ENCODE results near the gene FAM204A.

Gene FAM204A

DNA sequence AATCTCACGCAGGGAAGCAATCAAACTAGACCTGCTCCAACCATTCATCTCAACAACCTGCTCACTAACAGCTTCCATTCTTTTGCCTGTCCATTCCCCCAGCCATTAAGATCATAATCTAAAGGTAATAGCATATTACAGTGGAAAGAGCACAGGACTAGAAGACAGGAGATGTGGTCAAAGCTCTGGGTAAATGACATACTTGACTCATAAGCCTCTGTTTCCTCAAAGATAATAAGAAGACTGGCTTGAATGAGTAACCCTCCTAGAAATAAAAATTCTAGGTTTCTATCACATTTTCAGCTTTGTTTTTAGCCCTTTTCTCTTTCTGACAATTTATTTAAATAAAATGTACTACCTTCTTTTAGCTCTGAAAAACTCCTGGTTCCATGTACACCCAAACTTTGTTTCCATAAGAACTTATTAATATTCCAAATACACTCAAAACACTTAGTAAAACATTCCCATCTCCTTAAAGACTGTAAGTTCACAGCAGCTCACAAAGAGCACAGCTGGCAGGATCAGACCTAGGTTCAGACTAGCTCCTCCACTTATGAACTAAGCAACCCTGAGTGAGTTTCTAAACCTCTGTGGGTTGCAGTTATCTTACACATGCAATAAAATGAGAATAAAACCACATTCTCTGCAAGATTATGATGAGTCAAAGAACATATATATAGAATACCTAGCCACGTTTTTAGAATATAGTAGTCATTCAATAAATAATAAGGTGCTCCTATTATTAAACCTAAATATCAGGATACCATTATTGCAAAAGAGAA is 11.6 kb downstream of the FAM204A start:
- TF ChIP-seq EZH2phosphoT487 (IDR thresholded peaks at IDR 0.05; ENCODE audit: borderline replicate concordance, low read length), result no peak
- no peak for TF ChIP-seq CTCF (IDR thresholded peaks at IDR 0.05; ENCODE audit: low read depth, low read length, poor library complexity, severe bottlenecking)
- H3K27ac ChIP-seq (ENCODE audit: low read depth, low read length), result no peak overlapping the region
- peaks cover 85% of the 10 kb centered on the region for H3K36me3 ChIP-seq (ENCODE audit: control insufficient read depth, low read length)

DNA sequence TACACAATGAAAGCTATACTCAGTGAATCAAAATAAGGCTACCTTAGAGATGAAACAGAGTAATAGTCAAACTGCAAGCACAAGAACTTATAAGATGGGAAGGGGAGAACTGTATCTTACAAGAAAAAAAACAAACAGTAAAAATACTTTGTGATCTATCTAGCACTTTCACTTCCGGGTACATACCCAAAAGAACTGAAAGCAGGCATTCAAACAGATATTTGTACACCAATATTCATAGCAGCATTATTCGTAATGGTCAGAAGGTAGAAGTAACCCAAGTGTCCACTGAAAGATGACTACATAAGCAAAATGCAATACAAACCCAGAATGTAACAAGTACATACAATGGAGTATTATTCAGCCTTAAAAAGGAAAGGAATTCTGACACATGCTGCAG is 18.0 kb downstream of the FAM204A start:
- Histone ChIP-seq H3K4me2 (ENCODE audit: low read length) (no peak overlapping the region), H3K27me3 (ENCODE audit: control insufficient read depth, low read length) (no peaks in the 10 kb centered on the region), H4K20me1 (ENCODE audit: control insufficient read depth, insufficient read depth, low read depth, low read length) (no peaks in the 10 kb centered on the region), H3K9me3 (ENCODE audit: control insufficient read depth, insufficient read depth, low read length) (no peaks in the 10 kb centered on the region), H3K4me1 (ENCODE audit: control insufficient read depth, low read length) (no peaks in the 10 kb centered on the region), H3F3A (ENCODE audit: control insufficient read depth, insufficient read depth) (no peaks in the 10 kb centered on the region), H3K79me2 (ENCODE audit: control insufficient read depth, low read length) (no peaks in the 10 kb centered on the region), H3K9me2 (replicated peaks; ENCODE audit: control insufficient read depth, low read length) (no peaks in the 10 kb centered on the region), H3K27ac (ENCODE audit: low read depth, low read length) (no peak overlapping the region), H3K4me3 (ENCODE audit: low read length) (no peak overlapping the region), H3K36me3 (ENCODE audit: control insufficient read depth, low read length) (peaks cover 82% of the 10 kb centered on the region)
- TF ChIP-seq CTCF (IDR thresholded peaks at IDR 0.05; ENCODE audit: low read depth, low read length, poor library complexity, severe bottlenecking) (no peak), EZH2phosphoT487 (IDR thresholded peaks at IDR 0.05; ENCODE audit: borderline replicate concordance, low read length) (no peak)

More for the DNA sequence above, 11.6 kb downstream of the FAM204A start:
- no peak overlapping the region for H3K4me3 ChIP-seq (ENCODE audit: low read length)
- no peaks in the 10 kb centered on the region for H3K27me3 ChIP-seq (ENCODE audit: control insufficient read depth, low read length)
- H4K20me1 ChIP-seq (ENCODE audit: control insufficient read depth, insufficient read depth, low read depth, low read length), result no peaks in the 10 kb centered on the region
- H3K79me2 ChIP-seq (ENCODE audit: control insufficient read depth, low read length), result peaks cover 8% of the 10 kb centered on the region
- H3F3A ChIP-seq (ENCODE audit: control insufficient read depth, insufficient read depth), result peaks cover 8% of the 10 kb centered on the region; the same call in 1 of the 2 replicates
- no peaks in the 10 kb centered on the region for H3K9me3 ChIP-seq (ENCODE audit: control insufficient read depth, insufficient read depth, low read length)
- H3K4me2 ChIP-seq (ENCODE audit: low read length), result no peak overlapping the region
- no peaks in the 10 kb centered on the region for H3K9me2 ChIP-seq (replicated peaks; ENCODE audit: control insufficient read depth, low read length)
- peaks cover 25% of the 10 kb centered on the region for H3K4me1 ChIP-seq (ENCODE audit: control insufficient read depth, low read length)

- Histone ChIP-seq H3F3A (ENCODE audit: control insufficient read depth, insufficient read depth) (no peaks in the 10 kb centered on the region), H3K9me3 (ENCODE audit: control insufficient read depth, insufficient read depth, low read length) (no peaks in the 10 kb centered on the region), H3K4me3 (ENCODE audit: low read length) (no peak overlapping the region), H3K4me1 (ENCODE audit: control insufficient read depth, low read length) (no peaks in the 10 kb centered on the region), H3K36me3 (ENCODE audit: control insufficient read depth, low read length) (peaks cover 64% of the 10 kb centered on the region), H4K20me1 (ENCODE audit: control insufficient read depth, insufficient read depth, low read depth, low read length) (no peaks in the 10 kb centered on the region), H3K27ac (ENCODE audit: low read depth, low read length) (no peak overlapping the region), H3K4me2 (ENCODE audit: low read length) (no peak overlapping the region), H3K9me2 (replicated peaks; ENCODE audit: control insufficient read depth, low read length) (no peaks in the 10 kb centered on the region), H3K27me3 (ENCODE audit: control insufficient read depth, low read length) (no peaks in the 10 kb centered on the region), H3K79me2 (ENCODE audit: control insufficient read depth, low read length) (no peaks in the 10 kb centered on the region)
- no peak for TF ChIP-seq EZH2phosphoT487 (IDR thresholded peaks at IDR 0.05; ENCODE audit: borderline replicate concordance, low read length)
- no peak for TF ChIP-seq CTCF (IDR thresholded peaks at IDR 0.05; ENCODE audit: low read depth, low read length, poor library complexity, severe bottlenecking)
Observed at GRCh38 chr10:118321724-118322575, 20.2 kb downstream of the FAM204A start.
